ENCODE data around the gene USP31. TPM values are rescaled to one million over a fixed set of nuclear protein-coding genes. Genes with fewer than 3 reads are reported as not detected.

Gene USP31
- total and polyA plus RNA-seq, 7 donors: 7.7 to 21.5 (median 16.4) TPM

DNA sequence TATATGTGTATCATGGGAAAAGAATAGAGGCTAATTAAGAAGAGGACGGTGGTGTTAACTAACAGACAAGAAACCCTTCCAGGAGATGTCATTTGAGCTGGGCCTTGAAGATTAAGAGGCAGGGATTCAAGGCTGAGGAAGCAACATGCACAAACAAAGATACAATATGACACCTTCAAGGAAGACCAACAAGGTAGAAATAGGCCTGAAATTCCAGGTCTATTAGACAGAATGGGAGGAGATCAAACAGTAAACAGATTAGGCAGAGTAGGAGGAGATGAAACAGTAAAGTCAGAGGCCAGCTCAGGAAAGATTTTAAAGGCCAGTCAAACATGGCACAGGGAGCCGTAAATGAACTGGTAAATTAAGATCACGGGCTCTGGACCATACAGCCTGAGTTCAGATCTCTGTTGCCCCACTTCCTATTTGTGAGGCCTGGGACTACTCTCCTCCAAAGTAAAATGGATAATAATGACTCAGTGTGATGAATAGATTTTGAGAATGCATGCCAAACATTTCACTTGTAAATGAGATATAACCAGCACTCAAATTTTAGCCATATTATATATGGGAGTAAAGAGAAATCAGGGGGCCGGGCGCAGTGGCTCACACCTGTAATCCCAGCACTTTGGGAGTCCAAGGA lies 38.9 kb downstream of the USP31 start:
- WGBS, 3 donors: 67 to 89% (median 77%) methylated on average over 5 of the region's 5 CpGs
- H3K4me1 ChIP-seq: peaks cover 20% of the 10 kb centered on the region
- ATAC-seq: peak in 1 of 4 donors; percentile 25
- H3K4me3 ChIP-seq: no peak overlapping the region
- TF ChIP-seq, protein P1, sequence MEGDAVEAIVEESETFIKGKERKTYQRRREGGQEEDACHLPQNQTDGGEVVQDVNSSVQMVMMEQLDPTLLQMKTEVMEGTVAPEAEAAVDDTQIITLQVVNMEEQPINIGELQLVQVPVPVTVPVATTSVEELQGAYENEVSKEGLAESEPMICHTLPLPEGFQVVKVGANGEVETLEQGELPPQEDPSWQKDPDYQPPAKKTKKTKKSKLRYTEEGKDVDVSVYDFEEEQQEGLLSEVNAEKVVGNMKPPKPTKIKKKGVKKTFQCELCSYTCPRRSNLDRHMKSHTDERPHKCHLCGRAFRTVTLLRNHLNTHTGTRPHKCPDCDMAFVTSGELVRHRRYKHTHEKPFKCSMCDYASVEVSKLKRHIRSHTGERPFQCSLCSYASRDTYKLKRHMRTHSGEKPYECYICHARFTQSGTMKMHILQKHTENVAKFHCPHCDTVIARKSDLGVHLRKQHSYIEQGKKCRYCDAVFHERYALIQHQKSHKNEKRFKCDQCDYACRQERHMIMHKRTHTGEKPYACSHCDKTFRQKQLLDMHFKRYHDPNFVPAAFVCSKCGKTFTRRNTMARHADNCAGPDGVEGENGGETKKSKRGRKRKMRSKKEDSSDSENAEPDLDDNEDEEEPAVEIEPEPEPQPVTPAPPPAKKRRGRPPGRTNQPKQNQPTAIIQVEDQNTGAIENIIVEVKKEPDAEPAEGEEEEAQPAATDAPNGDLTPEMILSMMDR (IDR thresholded peaks at IDR 0.05): no peak
- DNase-seq: no peak
- H3K27me3 ChIP-seq (ENCODE audit: insufficient read depth in 3 of 3, low read length in 2 of 3): no peaks in the 10 kb centered on the region
- no peak overlapping the region for H3K27ac ChIP-seq
- peaks cover 5 to 14% of the 10 kb centered on the region in 2 donors for H3K36me3 ChIP-seq (ENCODE audit: insufficient read depth in 1 of 2, low read depth in 1 of 2)
- H3K9me3 ChIP-seq: no peaks in the 10 kb centered on the region
- intact Hi-C loops (cut with DNase I): no loop called here

DNA sequence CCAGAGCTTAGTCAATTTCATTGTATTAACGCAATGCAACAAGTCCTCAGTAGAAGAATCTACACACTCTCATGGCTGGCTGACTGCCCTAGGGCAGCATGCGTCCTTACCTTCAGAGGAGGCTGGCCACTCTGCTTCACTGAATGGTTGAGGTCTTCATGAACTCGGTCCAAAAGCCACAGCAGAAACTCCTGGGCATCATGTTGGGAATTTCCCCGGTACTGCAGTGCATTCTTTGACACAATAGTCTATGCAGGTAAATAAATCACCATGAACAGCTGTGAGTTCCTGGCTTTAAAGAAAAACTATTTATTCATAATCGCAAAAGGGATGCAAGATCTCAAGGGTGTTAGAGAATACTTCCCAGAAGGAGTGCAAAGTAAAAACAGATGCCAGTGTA lies 41.3 kb downstream of the USP31 start:
- Histone ChIP-seq H3K36me3 (ENCODE audit: insufficient read depth in 1 of 2, low read depth in 1 of 2) (peaks cover 5 to 28% of the 10 kb centered on the region in 2 donors), H3K4me1 (peaks cover 6% of the 10 kb centered on the region), H3K4me3 (no peak overlapping the region), H3K27me3 (ENCODE audit: insufficient read depth in 3 of 3, low read length in 2 of 3) (no peaks in the 10 kb centered on the region), H3K27ac (no peak overlapping the region), H3K9me3 (no peaks in the 10 kb centered on the region)
- intact Hi-C loops (cut with DNase I): no loop called here
- WGBS, 3 donors: 61 to 70% (median 63%) methylated on average over 5 of the region's 5 CpGs
- no peak for ATAC-seq
- TF ChIP-seq, protein P1 (IDR thresholded peaks at IDR 0.05): no peak
- no peak for DNase-seq

DNA sequence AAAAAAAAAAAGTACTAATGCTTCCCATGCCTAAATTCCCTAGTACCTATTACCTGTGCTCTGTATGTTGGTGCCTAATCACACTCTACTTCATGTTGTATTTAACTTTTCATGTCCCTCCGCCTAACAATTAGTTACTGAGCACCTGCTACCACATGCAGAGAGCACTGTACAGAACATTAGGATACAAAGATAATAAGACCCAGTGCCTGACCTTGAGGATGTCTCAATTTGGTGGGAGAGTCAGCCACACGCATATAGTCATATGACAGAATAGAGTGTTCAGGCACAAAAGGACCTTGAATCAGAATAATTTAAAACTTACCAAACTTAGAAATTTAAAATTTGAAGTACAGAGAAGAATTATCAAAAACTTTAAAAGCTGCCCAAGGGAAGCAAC lies 42.1 kb downstream of the USP31 start:
- Histone ChIP-seq H3K27me3 (ENCODE audit: insufficient read depth in 3 of 3, low read length in 2 of 3) (no peaks in the 10 kb centered on the region), H3K27ac (no peak overlapping the region), H3K9me3 (no peaks in the 10 kb centered on the region), H3K36me3 (ENCODE audit: insufficient read depth in 1 of 2, low read depth in 1 of 2) (peaks cover 5 to 28% of the 10 kb centered on the region in 2 donors), H3K4me1 (peaks cover 6% of the 10 kb centered on the region), H3K4me3 (no peak overlapping the region)
- intact Hi-C loops (cut with DNase I): no loop called here
- DNase-seq (no peak), ATAC-seq (no peak)
- WGBS, 3 donors: 93 to 99% (median 95%) methylated on average over 2 of the region's 2 CpGs
- TF ChIP-seq, protein P1 (IDR thresholded peaks at IDR 0.05): no peak

DNA sequence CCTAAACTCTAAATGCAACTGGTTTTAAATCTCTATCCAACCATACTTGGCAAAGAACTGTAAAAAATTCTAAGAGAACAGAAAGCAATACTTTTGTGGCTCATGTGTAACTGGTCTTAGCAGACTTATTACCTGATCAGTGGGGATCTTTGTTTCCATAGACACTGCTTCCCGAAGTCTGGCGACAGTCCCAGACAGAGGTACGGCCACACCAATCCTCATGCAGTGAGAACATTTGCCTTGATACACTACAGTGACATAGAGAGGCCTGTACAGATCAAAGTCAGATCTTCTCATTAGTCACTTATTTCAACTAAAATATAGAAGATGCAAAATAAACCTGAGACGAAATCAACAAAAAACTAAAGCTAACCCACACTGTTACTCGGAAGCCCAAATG lies 43.9 kb downstream of the USP31 start:
- WGBS, 3 donors: 84 to 91% (median 86%) methylated on average over 5 of the region's 5 CpGs

More for the DNA sequence above, 43.9 kb downstream of the USP31 start:
- DNase-seq (no peak), ATAC-seq (no peak)
- H3K9me3 ChIP-seq: no peaks in the 10 kb centered on the region
- no peak overlapping the region for H3K4me3 ChIP-seq
- H3K27ac ChIP-seq: no peak overlapping the region
- H3K27me3 ChIP-seq (ENCODE audit: insufficient read depth in 3 of 3, low read length in 2 of 3): no peaks in the 10 kb centered on the region
- intact Hi-C loops (cut with DNase I): no loop called here
- peaks cover under 1% of the 10 kb centered on the region for H3K4me1 ChIP-seq
- TF ChIP-seq, protein P1 (IDR thresholded peaks at IDR 0.05): no peak
- H3K36me3 ChIP-seq (ENCODE audit: insufficient read depth in 1 of 2, low read depth in 1 of 2): peaks cover 5 to 39% of the 10 kb centered on the region in 2 donors
